Stomach (tissue), 9 donors: Measurements from ENCODE around the gene TRIM24. TPM values are rescaled to one million over a fixed set of nuclear protein-coding genes. Genes with fewer than 3 reads are reported as not detected.
A peak's percentile ranks its signal among the peaks of the same experiment; 100 is the strongest.

Experiments
- DNase-seq, 2 donors: peaks; one replicate each; pipeline versions ENCODE4 v3.0.0 to v3.0.0-alpha.2; 2013 to 2019
- H3K27ac ChIP-seq, 5 donors: fragments of 200-600 bp in 4 of 5; sonication (generic) in 4 of 5; one replicate each; pipeline ENCODE4 v1.5.1; 2013 to 2019; ENCODE audit warnings: mild to moderate bottlenecking in 1 of 5, moderate library complexity in 1 of 5
- H3K27me3 ChIP-seq, 3 donors: fragments of 200-600 bp; sonication (generic); one replicate each; pipeline ENCODE4 v1.5.1; 2017 to 2019; ENCODE audit warnings: mixed run types in 1 of 3
- H3K36me3 ChIP-seq, 4 donors: fragments of 200-600 bp; sonication (generic); 1 replicate in 3 of 4; 2 replicates in 1 of 4; pipeline ENCODE4 v1.5.1; 2016 to 2019
- H3K4me1 ChIP-seq, 4 donors: fragments of 200-600 bp; sonication (generic); one replicate each; pipeline ENCODE4 v1.5.1; 2016 to 2019
- H3K4me3 ChIP-seq, 4 donors: fragments of 200-600 bp; sonication (generic) in 3 of 4; one replicate each; pipeline ENCODE4 v1.5.1; 2016 to 2019; ENCODE audit warnings: mild to moderate bottlenecking in 1 of 4
- H3K9me3 ChIP-seq, 4 donors: fragments of 200-600 bp; sonication (generic); one replicate each; pipeline ENCODE4 v1.5.1; 2016 to 2019
- EP300 ChIP-seq: sonication (generic); formaldehyde crosslinking; IDR thresholded peaks from one replicate; pipeline ENCODE4 v1.6.1; 2017; ENCODE audit warnings: antibody characterized with exemption
- POLR2A ChIP-seq, 4 donors: fragments of 450-650 bp; IDR thresholded peaks; one replicate each; pipeline ENCODE4 v1.6.1; 2016; ENCODE audit warnings: antibody characterized with exemption in 4 of 4, control low read depth in 2 of 4, mild to moderate bottlenecking in 1 of 4, moderate library complexity in 1 of 4
- POLR2AphosphoS5 ChIP-seq, 3 donors: sonication (generic); formaldehyde crosslinking; IDR thresholded peaks; one replicate each; pipeline ENCODE4 v1.6.1; 2016; ENCODE audit warnings: antibody characterized with exemption in 3 of 3
- WGBS, 5 donors: extraction: QIAGEN DNeasy Blood & Tissue Kit in 3 of 5; methylation state at CpG; one replicate each; pipeline versions ENCODE4 v1.1.5 to v1.1.7; 2013 to 2018; 5-methylcytosine and 5-hydroxymethylcytosine counted together
- intact Hi-C: fragments of 100-400 bp; cut with DNase I; formaldehyde crosslinking; loops from one replicate; pipeline ENCODE4 v1.15.1; 2023; ENCODE audit warnings: low total_unique reads
- polyA plus RNA-seq, 3 donors: library from polyadenylated mRNA; stranded (reverse); fragments of 200-250 nt; gene quantifications; one replicate each; pipeline ENCODE4 v1.2.3, GENCODE V29; 2013
- total RNA-seq, 5 donors: library from RNA; depleted of rRNA; stranded (reverse); fragments of >200 nt; gene quantifications; one replicate each; pipeline versions ENCODE4 v1.1.0 to v1.2.3, GENCODE V29; 2014 to 2016
- TF ChIP-seq, protein P1 (sequence below), 7 experiments: fragments of 450-650 bp in 4 of 7; fragments of 200-600 bp in 3 of 7; sonication (generic) in 3 of 7; IDR thresholded peaks; one replicate each; pipeline ENCODE4 v1.5.1; 2016 to 2019; ENCODE audit warnings: antibody characterized with exemption in 7 of 7, control low read depth in 2 of 7, mild to moderate bottlenecking in 1 of 7
- donor health status: healthy with polysubstance abuse.
- donor health status: Bipolar disorder and iron deficiency.
- donor health status: healthy.

TRIM24 gene
- total and polyA plus RNA-seq, 8 donors, result 5.5 to 32.0 (median 11.9) TPM

DNA sequence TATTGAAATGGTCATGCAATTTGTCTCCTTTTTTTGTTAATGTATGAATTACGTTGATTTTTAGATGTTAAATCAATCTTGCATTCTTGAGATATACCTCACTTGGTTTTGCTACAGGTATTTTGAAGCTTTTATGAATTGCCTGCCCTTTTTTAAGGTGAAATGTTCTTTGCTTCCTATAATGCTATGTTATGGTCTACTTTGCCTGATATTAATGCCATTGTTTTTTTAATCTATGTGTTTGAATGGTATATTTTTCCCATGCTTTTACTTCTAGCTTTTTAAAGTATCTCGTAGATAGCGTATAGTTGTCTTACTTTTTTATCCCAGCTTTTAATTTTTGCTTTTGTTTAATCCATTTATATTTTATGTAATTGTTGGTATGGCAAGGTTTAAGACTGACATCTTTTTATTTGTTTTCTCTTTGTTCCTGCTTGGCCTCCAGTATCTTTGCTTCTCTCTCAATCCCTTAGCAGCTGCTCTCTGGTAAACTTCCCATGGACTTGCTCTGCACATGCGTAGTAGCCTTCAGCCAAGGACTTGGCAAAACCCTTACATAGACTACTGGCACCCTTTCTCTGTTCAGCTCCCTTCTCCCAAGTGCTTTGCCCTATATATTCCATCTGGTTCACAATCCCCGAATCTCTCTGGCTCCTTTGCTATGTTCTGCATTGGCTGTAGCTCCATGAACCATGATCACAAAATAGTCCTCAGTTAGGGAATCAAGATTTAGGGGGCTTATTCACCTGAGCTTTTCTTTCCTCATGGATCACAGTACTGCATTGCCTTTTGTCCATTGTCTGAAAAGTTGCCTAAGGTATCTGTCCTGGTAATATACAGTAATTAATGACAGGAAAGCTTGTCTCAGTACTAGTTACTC, 8.4 kb downstream of the TRIM24 start:
- Histone ChIP-seq H3K9me3 (no peaks in the 10 kb centered on the region), H3K4me3 (no peak overlapping the region)

DNA sequence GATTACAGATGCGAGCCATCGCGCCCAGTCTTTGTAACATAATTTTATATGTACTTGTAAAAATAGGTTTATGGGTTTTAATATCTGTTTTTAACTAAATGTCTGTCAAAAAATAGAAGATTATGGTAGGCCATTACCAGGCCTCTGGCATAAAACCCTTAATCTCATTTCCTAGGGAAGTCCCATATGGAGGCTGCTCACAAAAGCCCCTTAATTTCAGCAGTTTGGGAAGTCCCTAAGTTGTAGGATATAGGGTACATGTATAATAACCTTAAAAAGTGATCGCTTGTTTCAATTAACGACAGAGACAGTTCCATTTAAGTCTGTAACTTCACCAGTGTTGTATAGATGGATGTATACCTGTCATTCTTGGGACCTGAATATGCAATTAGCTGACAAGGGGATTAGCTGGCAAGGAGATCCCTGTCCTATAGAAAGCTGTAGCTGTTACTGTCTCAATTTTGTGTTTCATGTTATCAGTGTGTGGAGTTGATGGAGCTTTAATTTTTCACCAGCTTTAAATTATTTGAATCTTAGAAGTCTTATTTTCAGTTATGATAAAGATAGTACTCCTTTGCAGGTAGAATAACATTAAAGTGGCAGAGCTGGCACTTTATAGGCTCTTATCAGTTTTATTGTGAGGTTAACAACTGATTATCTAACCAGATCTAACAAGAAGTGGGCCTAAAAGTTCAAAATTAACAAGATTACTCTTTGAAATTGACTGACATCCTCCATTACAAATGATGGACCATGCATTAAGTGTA, 10.5 kb downstream of the TRIM24 start:
- DNase-seq, result no peak
- Histone ChIP-seq H3K36me3 (no peaks in the 10 kb centered on the region), H3K27ac (no peak overlapping the region), H3K4me3 (no peak overlapping the region), H3K9me3 (no peaks in the 10 kb centered on the region), H3K27me3 (no peaks in the 10 kb centered on the region), H3K4me1 (peaks cover 25 to 83% (median 53%) of the 10 kb centered on the region in 4 donors)
- 83 to 95% (median 93%) methylated on average over 5 of the region's 5 CpGs for WGBS, 5 donors
- intact Hi-C loops, result no loop called here
- TF ChIP-seq EP300, result no peak
- no peak for TF ChIP-seq POLR2A (IDR thresholded peaks at IDR 0.05)
- TF ChIP-seq, protein P1, sequence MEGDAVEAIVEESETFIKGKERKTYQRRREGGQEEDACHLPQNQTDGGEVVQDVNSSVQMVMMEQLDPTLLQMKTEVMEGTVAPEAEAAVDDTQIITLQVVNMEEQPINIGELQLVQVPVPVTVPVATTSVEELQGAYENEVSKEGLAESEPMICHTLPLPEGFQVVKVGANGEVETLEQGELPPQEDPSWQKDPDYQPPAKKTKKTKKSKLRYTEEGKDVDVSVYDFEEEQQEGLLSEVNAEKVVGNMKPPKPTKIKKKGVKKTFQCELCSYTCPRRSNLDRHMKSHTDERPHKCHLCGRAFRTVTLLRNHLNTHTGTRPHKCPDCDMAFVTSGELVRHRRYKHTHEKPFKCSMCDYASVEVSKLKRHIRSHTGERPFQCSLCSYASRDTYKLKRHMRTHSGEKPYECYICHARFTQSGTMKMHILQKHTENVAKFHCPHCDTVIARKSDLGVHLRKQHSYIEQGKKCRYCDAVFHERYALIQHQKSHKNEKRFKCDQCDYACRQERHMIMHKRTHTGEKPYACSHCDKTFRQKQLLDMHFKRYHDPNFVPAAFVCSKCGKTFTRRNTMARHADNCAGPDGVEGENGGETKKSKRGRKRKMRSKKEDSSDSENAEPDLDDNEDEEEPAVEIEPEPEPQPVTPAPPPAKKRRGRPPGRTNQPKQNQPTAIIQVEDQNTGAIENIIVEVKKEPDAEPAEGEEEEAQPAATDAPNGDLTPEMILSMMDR (IDR thresholded peaks at IDR 0.05), result no peak
- no peak for TF ChIP-seq POLR2AphosphoS5 (IDR thresholded peaks at IDR 0.05)

More for the DNA sequence above, 8.4 kb downstream of the TRIM24 start:
- WGBS, 5 donors, result 57 to 73% (median 61%) methylated on average over 5 of the region's 5 CpGs
- Histone ChIP-seq H3K36me3 (no peaks in the 10 kb centered on the region), H3K4me1 (peaks cover 23 to 84% (median 53%) of the 10 kb centered on the region in 4 donors), H3K27ac (peak overlapping the region in 1 of 5 donors; percentile 7), H3K27me3 (no peaks in the 10 kb centered on the region)
- peak; percentile 48 to 74 for DNase-seq
- intact Hi-C loops, result no loop called here
- TF ChIP-seq, protein P1 (IDR thresholded peaks at IDR 0.05), result no peak
- TF ChIP-seq POLR2A (IDR thresholded peaks at IDR 0.05) (no peak), POLR2AphosphoS5 (IDR thresholded peaks at IDR 0.05) (peak in 1 of 3 donors; percentile 31), EP300 (no peak)

DNA sequence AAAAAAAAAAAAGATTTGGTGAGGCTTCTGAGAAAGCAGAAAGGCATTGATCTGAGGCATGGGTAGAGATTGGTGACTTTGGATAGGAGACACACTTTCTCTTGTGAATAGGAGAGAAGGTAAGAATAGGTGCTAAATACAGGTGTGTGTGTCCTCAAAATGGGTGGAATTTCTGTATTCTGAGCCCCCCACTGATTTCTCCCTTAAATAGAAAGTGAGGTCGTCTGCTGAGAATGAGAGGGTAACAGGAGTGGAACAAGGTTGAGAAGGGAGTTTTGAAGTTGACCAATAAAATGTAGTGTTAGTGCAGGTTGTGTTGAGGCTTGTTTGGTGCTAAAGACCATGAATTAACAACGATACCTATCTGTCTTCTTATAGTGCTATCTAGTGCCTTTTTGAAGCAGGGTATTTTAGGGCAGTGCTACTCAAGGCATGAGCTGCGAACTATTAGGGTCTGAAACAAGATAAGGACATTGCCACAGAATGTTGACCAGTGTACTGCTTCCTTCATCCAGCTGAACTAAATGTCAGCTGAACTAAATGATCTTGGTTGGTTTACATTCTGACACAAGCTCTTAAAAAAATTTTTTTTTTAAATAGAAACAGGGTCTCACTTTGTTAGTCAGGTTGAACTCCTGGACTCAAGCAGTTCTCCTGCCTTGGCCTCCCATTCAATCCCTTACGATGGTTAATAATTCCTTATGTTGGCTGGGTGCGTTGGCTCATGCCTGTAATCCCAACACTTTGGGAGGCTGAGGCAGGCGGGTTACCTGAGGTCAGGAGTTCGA, 12.4 kb downstream of the TRIM24 start:
- H3K4me3 ChIP-seq, result no peak overlapping the region
- H3K27ac ChIP-seq, result no peak overlapping the region
- H3K4me1 ChIP-seq, result peaks cover 29 to 92% (median 60%) of the 10 kb centered on the region in 4 donors
- no peaks in the 10 kb centered on the region for H3K9me3 ChIP-seq
- TF ChIP-seq, protein P1 (IDR thresholded peaks at IDR 0.05), result no peak
- TF ChIP-seq POLR2A (IDR thresholded peaks at IDR 0.05), result no peak
- TF ChIP-seq EP300, result no peak
- no peak for TF ChIP-seq POLR2AphosphoS5 (IDR thresholded peaks at IDR 0.05)
- no peaks in the 10 kb centered on the region for H3K27me3 ChIP-seq
- 84 to 91% (median 86%) methylated on average over 7 of the region's 7 CpGs for WGBS, 5 donors
- H3K36me3 ChIP-seq, result no peaks in the 10 kb centered on the region
- no peak for DNase-seq
- intact Hi-C loops, result no loop called here

DNA sequence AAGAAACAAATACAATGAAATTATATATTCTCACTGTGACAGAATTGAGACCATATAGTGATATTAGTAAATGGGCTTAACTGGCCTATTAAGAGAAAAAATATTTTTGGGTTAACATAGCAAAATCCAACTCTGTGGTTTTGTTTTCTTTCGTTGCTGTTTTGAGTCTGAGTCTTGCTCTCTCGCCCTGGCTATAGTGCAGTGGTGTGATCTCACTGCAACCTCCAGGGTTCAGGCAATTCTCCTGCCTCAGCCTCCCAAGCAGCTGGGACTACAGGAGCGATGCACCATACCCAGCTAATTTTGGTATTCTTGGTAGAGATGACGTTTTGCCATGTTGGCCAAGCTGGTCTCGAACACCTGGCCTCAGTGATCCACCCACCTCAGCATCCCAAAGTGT, 15.3 kb downstream of the TRIM24 start:
- TF ChIP-seq, protein P1 (IDR thresholded peaks at IDR 0.05), result no peak
- TF ChIP-seq POLR2AphosphoS5 (IDR thresholded peaks at IDR 0.05) (no peak), EP300 (no peak), POLR2A (IDR thresholded peaks at IDR 0.05) (no peak)
- intact Hi-C loops, result no loop called here

More for the DNA sequence above, 15.3 kb downstream of the TRIM24 start:
- Histone ChIP-seq H3K27me3 (no peaks in the 10 kb centered on the region), H3K4me3 (no peak overlapping the region), H3K4me1 (peaks cover 23 to 91% (median 66%) of the 10 kb centered on the region in 4 donors), H3K36me3 (no peaks in the 10 kb centered on the region), H3K27ac (no peak overlapping the region), H3K9me3 (no peaks in the 10 kb centered on the region)
- 86 to 90% (median 88%) methylated on average over 5 of the region's 5 CpGs for WGBS, 5 donors
- no peak for DNase-seq
